K562 (cell line): ENCODE data around the gene TMEM270. TPM values are rescaled to one million over a fixed set of nuclear protein-coding genes. Genes with fewer than 3 reads are reported as not detected.

Source experiments
- ATAC-seq: fragments of 200-7000 bp; cut with Tn5 transposase; 3 replicates; pipeline ENCODE4 v1.9.1; 2020; ENCODE audit warnings: moderate library complexity
- BruUV-seq: library from RNA; stranded (reverse); fragments of 400-500 nt; replicated peaks from 2 replicates; lab custom pipeline; 2021; lab: Mats Ljungman, UMichigan
- CTCF ChIA-PET: fragments of 300-600 bp; formaldehyde crosslinking; extraction: SDS; loops from one replicate; lab custom pipeline; 2021; ENCODE audit warnings: low intra/inter-chr PET ratio; lab: Yijun Ruan, JAX
- POLR2A ChIA-PET: fragments of 300-600, 350-650 bp; sonication (Branson Sonifier 250); formaldehyde crosslinking; extraction: SDS; loops from one replicate; lab custom pipeline; 2021; ENCODE audit warnings: antibody characterized with exemption, inconsistent platforms; lab: Yijun Ruan, JAX
- DNase-seq, 4 experiments: peaks; one replicate each; pipeline versions ENCODE4 v3.0.0 to v3.0.0-alpha.2; 2011 to 2018; ENCODE audit warnings: low spot score in 3 of 4, mixed read lengths in 3 of 4; ENCODE audit errors: extremely low read depth in 1 of 4
- FAIRE-seq: peaks from 2 replicates; lab custom pipeline; 2011; peaks lifted over from hg19 to GRCh38; lab: Jason Lieb, UNC
- H2AFZ ChIP-seq: 2 replicates; pipeline ENCODE4 v1.6.0; 2011; ENCODE audit warnings: low read depth, low read length, control low read depth, inconsistent platforms
- H3K27ac ChIP-seq: fragments of 200-600 bp; 3 replicates; pipeline ENCODE4 v1.8.0; 2011; ENCODE audit warnings: low read depth, mild to moderate bottlenecking, control low read depth, inconsistent platforms, low read length, moderate library complexity, mixed read lengths; ENCODE audit errors: extremely low read depth
- H3K27me3 ChIP-seq, 2 experiments: fragments of 300-600 bp in 1 of 2; 2 replicates in 1 of 2; 3 replicates in 1 of 2; pipeline versions ENCODE4 v1.6.0 to v1.8.0; 2011; ENCODE audit warnings: inconsistent platforms in 2 of 2, low read length in 2 of 2, mild to moderate bottlenecking in 1 of 2, mixed read lengths in 1 of 2, moderate library complexity in 1 of 2; ENCODE audit not compliant: control insufficient read depth in 2 of 2, insufficient read depth in 2 of 2
- H3K36me3 ChIP-seq: fragments of 300-600 bp; 3 replicates; pipeline ENCODE4 v1.8.0; 2011; ENCODE audit warnings: mild to moderate bottlenecking, low read length, inconsistent platforms; ENCODE audit not compliant: control insufficient read depth, insufficient read depth
- H3K4me1 ChIP-seq, 2 experiments: fragments of 200-600 bp in 1 of 2; replicated peaks in 1 of 2; 2 replicates in 1 of 2; 3 replicates in 1 of 2; pipeline versions ENCODE4 v1.5.1 to v1.8.0; 2011; ENCODE audit warnings: inconsistent platforms in 2 of 2, low read length in 2 of 2, mild to moderate bottlenecking in 1 of 2, mixed read lengths in 1 of 2, moderate library complexity in 1 of 2; ENCODE audit not compliant: control insufficient read depth in 2 of 2, insufficient read depth in 2 of 2
- H3K4me2 ChIP-seq: 2 replicates; pipeline ENCODE4 v1.6.1; 2011; ENCODE audit warnings: low read length, control low read depth, inconsistent platforms, mixed read lengths; ENCODE audit not compliant: insufficient read depth
- H3K4me3 ChIP-seq: fragments of 200-600 bp; sonication (generic), shearing (Covaris generic); 2 replicates; pipeline ENCODE4 v1.5.1; 2016; ENCODE audit warnings: control low read depth, inconsistent platforms
- H3K79me2 ChIP-seq: fragments of 200-600 bp; 3 replicates; pipeline ENCODE4 v1.8.0; 2011; ENCODE audit warnings: low read length, inconsistent platforms; ENCODE audit not compliant: control insufficient read depth, insufficient read depth
- H3K9ac ChIP-seq, 2 experiments: 2 replicates each; pipeline versions ENCODE4 v1.6.0 to v1.6.1; 2011; ENCODE audit warnings: low read depth in 2 of 2, low read length in 2 of 2, control low read depth in 1 of 2, inconsistent platforms in 1 of 2, mild to moderate bottlenecking in 1 of 2, mixed read lengths in 1 of 2; ENCODE audit not compliant: insufficient read depth in 1 of 2
- H3K9me1 ChIP-seq: one replicate; pipeline ENCODE4 v1.6.0; 2011; ENCODE audit warnings: inconsistent platforms, mild to moderate bottlenecking, low read length, moderate library complexity; ENCODE audit not compliant: control insufficient read depth, insufficient read depth
- H3K9me3 ChIP-seq: replicated peaks from 2 replicates; pipeline ENCODE4 v1.5.1; 2011; ENCODE audit warnings: low read depth, low read length, inconsistent platforms; ENCODE audit not compliant: control insufficient read depth, insufficient read depth
- H4K20me1 ChIP-seq: replicated peaks from 2 replicates; pipeline ENCODE4 v1.6.1; 2011; ENCODE audit warnings: low read length, inconsistent platforms, mixed read lengths; ENCODE audit not compliant: control insufficient read depth, insufficient read depth
- CXXC5 ChIP-seq: fragments of 250-450 bp; sonication (Bioruptor Pico); IDR thresholded peaks from 2 replicates; pipeline ENCODE4 v1.8.0; 2022; ENCODE audit warnings: inconsistent platforms, mild to moderate bottlenecking, moderate library complexity
- FOXP1 ChIP-seq: sonication (generic); formaldehyde crosslinking; IDR thresholded peaks from 2 replicates; pipeline ENCODE4 v1.8.0; 2022; ENCODE audit warnings: mild to moderate bottlenecking, missing genetic modification reagents
- SOX6 ChIP-seq: fragments of 450-650 bp; IDR thresholded peaks from 2 replicates; pipeline ENCODE4 v1.6.1; 2014; ENCODE audit warnings: mild to moderate bottlenecking
- STAG1 ChIP-seq: sonication (generic); formaldehyde crosslinking; IDR thresholded peaks from 2 replicates; pipeline ENCODE4 v1.5.0; 2020; ENCODE audit warnings: missing genetic modification reagents, borderline replicate concordance
- U2AF2 ChIP-seq: fragments of 200-400 bp; formaldehyde crosslinking; optimal IDR thresholded peaks from 2 replicates; pipeline ENCODE3; 2017; ENCODE audit warnings: low read depth, mild to moderate bottlenecking, low read length
- XRCC3 ChIP-seq: fragments of 450-650 bp; IDR thresholded peaks from 2 replicates; pipeline ENCODE4 v1.6.1; 2017; ENCODE audit warnings: mild to moderate bottlenecking, moderate library complexity
- ZKSCAN1 ChIP-seq: fragments of 150-350 bp; IDR thresholded peaks from 2 replicates; pipeline ENCODE4 v1.6.1; 2016; ENCODE audit warnings: low read depth, low read length
- ZNF175 ChIP-seq: fragments of 200-800 bp; sonication (Bioruptor generic); IDR thresholded peaks from 2 replicates; pipeline ENCODE4 v1.6.1; 2016; ENCODE audit warnings: low read depth, mild to moderate bottlenecking, missing genetic modification characterization, missing compliant biosample characterization
- ZNF347 ChIP-seq: fragments of 450-650 bp; formaldehyde crosslinking; IDR thresholded peaks from 2 replicates; pipeline ENCODE4 v1.4.0; 2020; ENCODE audit warnings: low read depth, mild to moderate bottlenecking, moderate library complexity
- ZNF408 ChIP-seq: fragments of 250-450 bp; sonication (Bioruptor Pico); IDR thresholded peaks from 2 replicates; pipeline ENCODE4 v1.4.0; 2020; ENCODE audit warnings: low read depth, mild to moderate bottlenecking, moderate library complexity
- WGBS: fragments of 100-300 bp; shearing (Covaris generic); methylation state at CpG from one replicate; pipeline ENCODE4 v1.1.6; 2016; ENCODE audit warnings: low coverage, mixed read lengths; ENCODE audit not compliant: insufficient coverage; ENCODE audit errors: missing lambda C conversion rate; 5-methylcytosine and 5-hydroxymethylcytosine counted together
- in situ Hi-C: fragments of 300-500 bp; cut with MboI; formaldehyde crosslinking; loops from 4 replicates; pipeline ENCODE4 v1.15.0; 2018; ENCODE audit warnings: inconsistent platforms, mixed read lengths
- intact Hi-C: fragments of 100-400 bp; cut with micrococcal nuclease; formaldehyde crosslinking; loops from 2 replicates; pipeline ENCODE4 v1.14.2; 2022
- polyA plus RNA-seq, 8 experiments: library from polyadenylated mRNA; depleted of rRNA in 4 of 8; stranded (reverse) in 5 of 8; unstranded in 3 of 8; fragments of >200 nt; fragmentation: Nextera tagmentation in 2 of 8; fragmentation: Illumina TruSeq in 1 of 8; extraction: Ambion mirVana in 2 of 8; extraction: Trizol in 1 of 8; gene quantifications; 2 replicates each; pipeline versions ENCODE4 v1.2.1 to v1.2.3, GENCODE V29; 2011 to 2014; ENCODE audit warnings: inconsistent platforms in 1 of 8, missing spikeins in 1 of 8
- total RNA-seq, 7 experiments: library from RNA; depleted of rRNA in 6 of 7; stranded (reverse); fragments of >200 nt in 6 of 7; fragmentation: Illumina TruSeq in 2 of 7; extraction: Trizol in 2 of 7; gene quantifications; 2 replicates each; pipeline versions ENCODE4 v1.2.1 to v1.2.3, GENCODE V29; 2011 to 2021; ENCODE audit warnings: low replicate concordance in 1 of 7
- TF ChIP-seq, protein P1 (sequence below): fragments of 450-650 bp; IDR thresholded peaks from 2 replicates; pipeline ENCODE4 v1.6.1; 2016; ENCODE audit warnings: mild to moderate bottlenecking

The TMEM270 gene
- total and polyA plus RNA-seq, 9 of the 15 experiments (the other 6 are each of a cell fraction or from before 2014, with no cell fraction given): not detected

- no peaks in the 10 kb centered on the region for H3K9me1 ChIP-seq
- no peak overlapping the region for H3K9ac ChIP-seq
- BruUV-seq: no TSS peak
- peaks cover 8 to 29% of the 10 kb centered on the region in 2 experiments; a peak in 4 of 5 replicates for H3K4me1 ChIP-seq
- POLR2A ChIA-PET: interaction anchor here (0.6 to 1.2 kb wide), 2 partner anchors 9 to 30 kb away, joined by 3 to 4 read pairs; no protein-coding TSS in a partner anchor
- 26% methylated on average over 6 of the region's 6 CpGs for WGBS
- no peaks in the 10 kb centered on the region for H3K9me3 ChIP-seq
- no peak for TF ChIP-seq ZKSCAN1
- TF ChIP-seq XRCC3: no peak
- TF ChIP-seq U2AF2: no peak
- no peak for TF ChIP-seq FOXP1 (CRISPR knock-in tag)
- no peak for TF ChIP-seq ZNF175 (CRISPR knock-in tag)
- TF ChIP-seq, protein P1, sequence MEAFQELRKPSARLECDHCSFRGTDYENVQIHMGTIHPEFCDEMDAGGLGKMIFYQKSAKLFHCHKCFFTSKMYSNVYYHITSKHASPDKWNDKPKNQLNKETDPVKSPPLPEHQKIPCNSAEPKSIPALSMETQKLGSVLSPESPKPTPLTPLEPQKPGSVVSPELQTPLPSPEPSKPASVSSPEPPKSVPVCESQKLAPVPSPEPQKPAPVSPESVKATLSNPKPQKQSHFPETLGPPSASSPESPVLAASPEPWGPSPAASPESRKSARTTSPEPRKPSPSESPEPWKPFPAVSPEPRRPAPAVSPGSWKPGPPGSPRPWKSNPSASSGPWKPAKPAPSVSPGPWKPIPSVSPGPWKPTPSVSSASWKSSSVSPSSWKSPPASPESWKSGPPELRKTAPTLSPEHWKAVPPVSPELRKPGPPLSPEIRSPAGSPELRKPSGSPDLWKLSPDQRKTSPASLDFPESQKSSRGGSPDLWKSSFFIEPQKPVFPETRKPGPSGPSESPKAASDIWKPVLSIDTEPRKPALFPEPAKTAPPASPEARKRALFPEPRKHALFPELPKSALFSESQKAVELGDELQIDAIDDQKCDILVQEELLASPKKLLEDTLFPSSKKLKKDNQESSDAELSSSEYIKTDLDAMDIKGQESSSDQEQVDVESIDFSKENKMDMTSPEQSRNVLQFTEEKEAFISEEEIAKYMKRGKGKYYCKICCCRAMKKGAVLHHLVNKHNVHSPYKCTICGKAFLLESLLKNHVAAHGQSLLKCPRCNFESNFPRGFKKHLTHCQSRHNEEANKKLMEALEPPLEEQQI: no peak
- no peak for TF ChIP-seq CXXC5 (CRISPR knock-in tag)
- no peak for TF ChIP-seq SOX6
- no peak for TF ChIP-seq STAG1 (CRISPR knock-in tag)
- TF ChIP-seq ZNF347 (CRISPR knock-in tag): no peak
- no peak for TF ChIP-seq ZNF408 (CRISPR knock-in tag)
- H3K27ac ChIP-seq: no peak overlapping the region
- CTCF ChIA-PET: no interaction called here
- no peak overlapping the region for H3K4me3 ChIP-seq
- no peak for DNase-seq
- H3K79me2 ChIP-seq: no peaks in the 10 kb centered on the region
- no peak for ATAC-seq
- intact Hi-C loops (no loop called here), in situ Hi-C loops (no loop called here)
- peaks cover 19% of the 10 kb centered on the region; the same call in 1 of the 2 replicates for H4K20me1 ChIP-seq
- no peak overlapping the region for H2AFZ ChIP-seq
- H3K27me3 ChIP-seq: peaks cover 0 to 38% of the 10 kb centered on the region in 2 experiments; a peak in 2 of 5 replicates
- no peaks in the 10 kb centered on the region for H3K36me3 ChIP-seq
- no peak for FAIRE-seq
- no peak overlapping the region for H3K4me2 ChIP-seq
Observed at GRCh38 chr7:73894166-73894565, 33.2 kb downstream of the TMEM270 start.
